Heart left ventricle (tissue), 13 donors: ENCODE results near the gene EPOP.

Source experiments
- CTCF ChIP-seq, 12 donors: fragments of 200-600 bp; sonication (generic) in 4 of 12; IDR thresholded peaks; one replicate each; pipeline versions ENCODE4 v1.5.0 to v1.8.0; 2018 to 2022; ENCODE audit warnings: antibody characterized with exemption in 12 of 12, mild to moderate bottlenecking in 5 of 12
- POLR2A ChIP-seq, 2 donors: fragments of 450-650 bp; IDR thresholded peaks; one replicate each; pipeline ENCODE4 v1.6.1; 2017; ENCODE audit warnings: antibody characterized with exemption in 2 of 2, mild to moderate bottlenecking in 2 of 2, moderate library complexity in 2 of 2
- donor health status: ischemic (EF 13 %, LVEDD 7.1; RV severe dilation, severe dysfunction).
- donor health status: DM: no; HTN: yes; CAD: no.
- donor health status: DM: no; HTN: no; CAD: no.
- donor health status: ischemic (EF 25% LVEDD 6.9; RV normal size, moderate dysfunction).
- donor health status: ischemic (EF 25% LVEDD 5.7; RV mildly dilated, moderate dysfunction).
- donor health status: ischemic (EF 35%, LVEDD 5.7; RV mildly dilated, moderate dysfunction).
- donor health status: nonischemic (EF 11% LVEDD 7.7; RV severe dilation, severe dysfunction).
- donor health status: DM: yes; HTN: yes; CAD: no.
- donor health status: PGD.
- donor health status: ischemic (EF 29% LVEDD 5.4; RV normal size, mild dysfunction).
- donor health status: nonischemic (EF 23%, LVEDD 6.1; RV moderate dilation, normal function).

DNA sequence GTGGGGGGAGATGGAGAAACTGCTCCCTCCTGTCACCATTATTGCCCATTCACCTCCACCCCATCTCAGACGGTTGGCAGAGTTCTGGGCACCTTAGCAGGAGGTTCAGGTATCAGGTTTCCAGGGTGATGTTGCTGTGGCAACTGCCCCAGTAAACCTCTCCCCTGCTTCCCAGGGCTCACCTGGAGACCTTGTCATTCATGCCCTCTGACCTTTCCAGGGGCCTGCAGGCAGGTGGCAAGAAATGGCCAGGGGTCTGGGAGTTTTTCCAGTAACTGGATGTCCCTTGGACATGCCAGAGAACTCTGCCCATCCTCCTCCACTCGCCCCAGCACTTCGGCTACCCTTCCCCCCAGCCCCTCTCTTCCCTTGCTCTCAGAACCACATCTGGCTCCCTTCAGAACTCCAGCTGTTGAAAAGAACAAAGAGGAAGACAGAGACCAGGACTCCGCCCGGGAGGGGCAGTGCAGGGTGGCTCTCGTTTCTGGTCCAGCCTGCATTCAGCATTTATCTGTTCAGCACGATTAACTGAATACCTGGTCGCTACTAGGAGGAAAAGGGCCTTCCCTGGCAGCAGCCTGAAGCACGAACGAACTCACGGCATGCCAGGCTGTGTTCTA is 38.8 kb upstream of the EPOP start:
- TF ChIP-seq CTCF (IDR thresholded peaks at IDR 0.05) (no peak), POLR2A (IDR thresholded peaks at IDR 0.05) (no peak)
